GM12878 (cell line): ENCODE data around the gene LDHA. TPM values are rescaled to one million over a fixed set of nuclear protein-coding genes. Genes with fewer than 3 reads are reported as not detected.

Experiments used
- ATAC-seq: fragments of 200-7000 bp; cut with Tn5 transposase; 3 replicates; pipeline ENCODE4 v1.9.1; 2020; ENCODE audit warnings: mild to moderate bottlenecking, moderate library complexity
- BruUV-seq: library from RNA; stranded (reverse); fragments of 400-500 nt; replicated peaks from 2 replicates; lab custom pipeline; 2021; lab: Mats Ljungman, UMichigan
- CTCF ChIA-PET: fragments of 300-600 bp; sonication (Branson Sonifier 250); formaldehyde crosslinking; extraction: SDS; loops from one replicate; lab custom pipeline; 2021; ENCODE audit warnings: inconsistent platforms; lab: Yijun Ruan, JAX
- POLR2A ChIA-PET: fragments of 350-600 bp; formaldehyde crosslinking; extraction: SDS; loops from one replicate; lab custom pipeline; 2021; ENCODE audit warnings: inconsistent platforms; lab: Charles Lee
- RAD21 ChIA-PET: fragments of 300-600 bp; sonication (Branson Sonifier 250); formaldehyde crosslinking; loops from one replicate; lab custom pipeline; 2023; ENCODE audit warnings: antibody characterized with exemption; ENCODE audit not compliant: unreplicated experiment; lab: Charles Lee
- SMC1A ChIA-PET: fragments of 300-600 bp; sonication (Branson Sonifier 250); formaldehyde crosslinking; loops from one replicate; lab custom pipeline; 2023; ENCODE audit not compliant: unreplicated experiment, uncharacterized antibody; lab: Charles Lee
- DNase-seq: peaks from one replicate; pipeline ENCODE4 v3.0.0-alpha.2; 2011; ENCODE audit warnings: low read depth, low spot score
- FAIRE-seq: peaks from 3 replicates; lab custom pipeline; 2011; peaks lifted over from hg19 to GRCh38; lab: Jason Lieb, UNC
- H2AFZ ChIP-seq: 2 replicates; pipeline ENCODE4 v1.6.0; 2011; ENCODE audit warnings: low read depth, low read length, control low read depth; ENCODE audit not compliant: control insufficient read depth
- H3K27ac ChIP-seq: 2 replicates; pipeline ENCODE4 v1.5.1; 2011; ENCODE audit warnings: control low read depth; ENCODE audit not compliant: control insufficient read depth, insufficient read depth
- H3K27me3 ChIP-seq, 2 experiments: replicated peaks in 1 of 2; 2 replicates each; pipeline versions ENCODE4 v1.6.0 to v1.6.1; 2011; ENCODE audit warnings: low read length in 1 of 2; ENCODE audit not compliant: control insufficient read depth in 2 of 2, insufficient read depth in 2 of 2
- H3K36me3 ChIP-seq, 2 experiments: 2 replicates each; pipeline ENCODE4 v1.5.1; 2011; ENCODE audit warnings: low read length in 1 of 2; ENCODE audit not compliant: control insufficient read depth in 2 of 2, insufficient read depth in 2 of 2
- H3K4me1 ChIP-seq: 2 replicates; pipeline ENCODE4 v1.6.1; 2011; ENCODE audit warnings: mild to moderate bottlenecking, low read length, moderate library complexity, mixed read lengths; ENCODE audit not compliant: control insufficient read depth, insufficient read depth
- H3K4me2 ChIP-seq: 2 replicates; pipeline ENCODE4 v1.6.0; 2011; ENCODE audit warnings: control low read depth; ENCODE audit not compliant: control insufficient read depth, insufficient read depth
- H3K4me3 ChIP-seq: fragments of 200-600 bp; sonication (generic); 2 replicates; pipeline ENCODE4 v1.5.1; 2016
- H3K79me2 ChIP-seq: 2 replicates; pipeline ENCODE4 v1.6.0; 2011; ENCODE audit warnings: low read length; ENCODE audit not compliant: control insufficient read depth, insufficient read depth
- H3K9ac ChIP-seq: 2 replicates; pipeline ENCODE4 v1.8.0; 2011; ENCODE audit warnings: low read length, control low read depth, mixed read lengths; ENCODE audit not compliant: control insufficient read depth, insufficient read depth
- H3K9me3 ChIP-seq: replicated peaks from 3 replicates; pipeline ENCODE4 v1.5.1; 2011; ENCODE audit warnings: mild to moderate bottlenecking, low read length; ENCODE audit not compliant: control insufficient read depth, insufficient read depth
- H4K20me1 ChIP-seq: 2 replicates; pipeline ENCODE4 v1.6.0; 2011; ENCODE audit not compliant: control insufficient read depth, insufficient read depth
- CBFB ChIP-seq: IDR thresholded peaks from 2 replicates; pipeline ENCODE4 v1.6.1; 2016; ENCODE audit warnings: antibody characterized with exemption, low read depth
- CREB1 ChIP-seq: IDR thresholded peaks from 2 replicates; pipeline ENCODE4 v1.6.1; 2012; ENCODE audit warnings: low read depth, mild to moderate bottlenecking, inconsistent platforms
- MYB ChIP-seq: fragments of 150-350 bp; IDR thresholded peaks from 2 replicates; pipeline ENCODE4 v1.6.1; 2014; ENCODE audit warnings: mild to moderate bottlenecking, low read depth, low read length, borderline replicate concordance
- NR2C2 ChIP-seq: IDR thresholded peaks from 2 replicates; pipeline ENCODE4 v1.6.1; 2011; ENCODE audit warnings: borderline replicate concordance, low read depth; ENCODE audit not compliant: control insufficient read depth, insufficient read length
- SIX5 ChIP-seq: IDR thresholded peaks from 2 replicates; pipeline ENCODE4 v1.6.1; 2011; ENCODE audit warnings: mild to moderate bottlenecking, low read depth, low read length, moderate library complexity; ENCODE audit not compliant: severe bottlenecking
- TCF12 ChIP-seq: IDR thresholded peaks from 2 replicates; pipeline ENCODE4 v1.6.1; 2011; ENCODE audit warnings: low read depth, mild to moderate bottlenecking, low read length
- TCF3 ChIP-seq: IDR thresholded peaks from 2 replicates; pipeline ENCODE4 v1.6.1; 2012; ENCODE audit warnings: low read depth, mild to moderate bottlenecking, low read length, borderline replicate concordance; ENCODE audit not compliant: insufficient read depth
- ZNF274 ChIP-seq: IDR thresholded peaks from one replicate; pipeline ENCODE4 v1.8.0; 2011; ENCODE audit not compliant: insufficient read length, insufficient read depth
- WGBS: methylation state at CpG from one replicate; pipeline ENCODE4 v1.1.6; 2016; ENCODE audit warnings: low lambda C conversion rate; ENCODE audit not compliant: insufficient replicate concordance, insufficient coverage; ENCODE audit errors: missing lambda C conversion rate; 5-methylcytosine and 5-hydroxymethylcytosine counted together
- in situ Hi-C: fragments of 300-500 bp; cut with MboI; formaldehyde crosslinking; loops from 9 replicates; pipeline ENCODE4 v1.14.3; 2018; ENCODE audit warnings: mixed read lengths
- intact Hi-C: fragments of 100-400 bp; cut with micrococcal nuclease; formaldehyde crosslinking; loops from one replicate; pipeline ENCODE4 v1.14.2; 2022; ENCODE audit not compliant: unreplicated experiment
- polyA plus RNA-seq, 11 experiments: library from polyadenylated mRNA; depleted of rRNA in 4 of 11; unstranded in 6 of 11; stranded (reverse) in 5 of 11; fragments of >200 nt; fragmentation: Nextera tagmentation in 4 of 11; fragmentation: Illumina TruSeq in 1 of 11; extraction: Ambion mirVana in 4 of 11; extraction: Trizol in 1 of 11; gene quantifications; 1 replicate in 1 of 11; 2 replicates in 10 of 11; pipeline versions ENCODE4 v1.2.1 to v1.2.3, GENCODE V29; 2011 to 2016; ENCODE audit warnings: inconsistent platforms in 2 of 11, missing spikeins in 2 of 11, low read depth in 1 of 11
- total RNA-seq, 4 experiments: library from RNA; depleted of rRNA in 3 of 4; stranded (reverse); fragments of >200 nt in 3 of 4; fragmentation: Illumina TruSeq in 1 of 4; extraction: Trizol in 1 of 4; gene quantifications; 2 replicates each; pipeline versions ENCODE4 v1.2.1 to v1.2.3, GENCODE V29; 2013 to 2021

The LDHA gene
- total and polyA plus RNA-seq, 10 of the 15 experiments (the other 5 are each of a cell fraction or from before 2014, with no cell fraction given), result 773 to 2,300 (median 1,367) TPM

DNA sequence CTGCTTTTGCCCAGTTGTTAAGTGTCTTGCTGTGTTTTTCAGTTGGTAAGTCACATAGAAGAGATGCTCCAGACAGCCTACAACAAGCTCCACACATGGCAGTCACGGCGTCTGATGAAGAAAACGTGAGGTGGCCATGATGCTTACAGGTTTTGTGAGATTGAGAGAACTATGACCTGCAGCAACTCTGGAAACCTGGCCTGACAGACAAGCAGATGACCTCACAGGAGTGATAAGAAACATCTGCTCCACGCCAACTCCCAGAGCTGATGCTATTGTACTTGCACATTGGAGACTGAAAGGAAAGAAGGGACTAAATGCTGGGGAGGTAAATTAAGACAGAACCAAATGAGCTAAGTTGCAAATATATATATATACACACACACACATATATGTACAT is 28.6 kb upstream of the LDHA start:
- intact Hi-C loops (no loop called here), in situ Hi-C loops (no loop called here)
- Histone ChIP-seq H3K4me2 (no peak overlapping the region), H2AFZ (no peak overlapping the region), H3K79me2 (no peaks in the 10 kb centered on the region), H3K27ac (no peak overlapping the region), H3K4me3 (no peak overlapping the region), H3K4me1 (no peaks in the 10 kb centered on the region), H3K9ac (no peak overlapping the region), H3K27me3 (no peaks in the 10 kb centered on the region), H3K36me3 (peaks cover 5 to 21% of the 10 kb centered on the region in 2 experiments), H4K20me1 (no peaks in the 10 kb centered on the region), H3K9me3 (no peaks in the 10 kb centered on the region)
- BruUV-seq, result no TSS peak
- RAD21 ChIA-PET, result interaction anchor here (0.7 kb wide), 1 partner anchor 18 kb away, joined by 3 read pairs; no protein-coding TSS in a partner anchor
- 91% methylated on average over 4 of the region's 4 CpGs for WGBS
- TF ChIP-seq CBFB, result no peak
- no peak for TF ChIP-seq TCF12
- no peak for TF ChIP-seq MYB
- TF ChIP-seq TCF3, result no peak
- no peak for TF ChIP-seq SIX5
- TF ChIP-seq CREB1, result peak; percentile 8; the same call in 1 of the 2 replicates
- no peak for TF ChIP-seq ZNF274
- TF ChIP-seq NR2C2, result no peak
- DNase-seq (no peak), ATAC-seq (no peak), FAIRE-seq (no peak)
- CTCF ChIA-PET, result interaction anchor here (1.4 to 1.7 kb wide), 2 partner anchors 31 to 122 kb away, joined by 4 read pairs; no protein-coding TSS in a partner anchor
- SMC1A ChIA-PET, result interaction anchor here (0.6 kb wide), 1 partner anchor 9 kb away, joined by 3 read pairs; no protein-coding TSS in a partner anchor
- POLR2A ChIA-PET, result no interaction called here
